ENCODE measurements around the gene SMYD3.
"Not testable (repeated sequence)": the region's sequence is repeated elsewhere in the genome, so short reads cannot be mapped to it uniquely, and the experiment has no call there.

Gene SMYD3

DNA sequence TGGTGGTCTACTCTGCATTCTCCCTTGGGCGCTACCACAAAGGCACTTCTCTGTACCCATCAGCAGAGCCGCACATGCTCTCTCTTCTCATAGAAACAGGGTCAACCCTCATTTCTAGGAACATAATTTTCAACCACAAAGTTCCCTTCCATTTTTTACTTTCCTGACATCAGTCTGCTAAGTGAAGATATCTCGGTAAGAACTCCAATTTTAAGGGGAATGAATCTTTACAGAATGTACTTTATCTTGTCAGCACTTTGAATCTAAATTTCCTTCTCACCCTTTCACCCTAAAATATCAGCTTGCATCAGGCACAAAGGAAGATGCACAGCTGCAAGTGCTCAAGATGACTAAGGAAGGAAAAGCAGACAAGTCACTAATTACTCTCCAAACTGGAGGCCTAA lies 545.9 kb downstream of the SMYD3 start:
- DNase-seq (ENCODE audit: low spot score) = no peak

DNA sequence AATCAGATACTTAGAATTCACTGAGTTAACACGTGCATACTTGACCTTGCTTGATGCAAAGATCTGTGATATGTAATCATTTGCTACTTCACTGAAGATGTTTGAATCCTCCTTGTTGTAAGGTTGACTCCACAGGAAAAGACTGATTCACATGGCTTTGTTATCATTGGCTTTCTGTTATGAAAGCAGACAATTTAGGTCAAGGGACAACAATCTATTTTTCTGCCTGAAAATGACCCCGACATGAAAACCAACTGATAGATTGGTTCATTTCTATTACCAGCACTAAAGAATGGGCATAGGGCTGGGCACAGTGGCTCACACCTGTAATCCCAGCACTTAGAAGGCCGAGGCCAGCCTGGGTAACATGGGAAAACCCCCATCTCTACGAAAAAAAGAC lies 546.9 kb downstream of the SMYD3 start:
- DNase-seq (ENCODE audit: low spot score) = no peak

DNA sequence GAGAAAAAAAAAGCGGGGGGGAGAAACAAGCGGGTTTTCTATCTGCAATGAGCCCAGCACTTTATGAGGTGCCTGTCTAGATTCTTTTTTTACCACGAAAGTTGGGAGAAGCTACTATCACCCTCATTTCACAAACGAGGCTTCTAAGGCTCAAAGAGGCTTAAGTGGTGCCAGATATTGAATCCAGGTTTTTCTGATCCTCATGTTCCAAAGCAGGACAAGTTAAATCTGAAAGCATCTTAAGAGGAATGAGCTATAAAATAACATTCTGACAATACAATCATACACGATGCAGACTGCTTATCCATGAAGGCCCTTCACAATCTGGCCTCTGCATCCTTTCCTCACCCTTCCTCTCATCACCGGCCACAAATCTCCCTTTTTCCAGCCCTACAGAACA lies 549.1 kb downstream of the SMYD3 start:
- DNase-seq (ENCODE audit: low spot score) = no peak

DNA sequence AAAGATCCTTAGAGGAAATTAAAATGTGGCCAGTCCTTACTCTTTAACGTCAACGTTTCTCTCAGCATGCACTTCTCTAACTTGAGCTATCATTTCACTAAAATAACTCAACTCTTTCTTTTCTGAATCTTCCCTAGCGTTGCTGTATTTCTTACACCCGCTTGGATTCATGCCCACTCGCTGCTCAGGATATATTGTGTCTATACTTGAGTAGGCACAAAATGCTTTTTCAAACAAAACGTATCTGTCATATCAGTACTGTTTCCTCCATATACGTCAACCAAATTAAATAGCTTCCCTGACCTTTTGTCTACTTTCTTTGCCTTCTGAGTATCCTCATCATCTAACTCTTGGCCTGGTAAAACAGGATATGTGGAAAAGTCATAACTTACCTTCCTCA lies 549.7 kb downstream of the SMYD3 start:
- DNase-seq (ENCODE audit: low spot score) = no peak

DNA sequence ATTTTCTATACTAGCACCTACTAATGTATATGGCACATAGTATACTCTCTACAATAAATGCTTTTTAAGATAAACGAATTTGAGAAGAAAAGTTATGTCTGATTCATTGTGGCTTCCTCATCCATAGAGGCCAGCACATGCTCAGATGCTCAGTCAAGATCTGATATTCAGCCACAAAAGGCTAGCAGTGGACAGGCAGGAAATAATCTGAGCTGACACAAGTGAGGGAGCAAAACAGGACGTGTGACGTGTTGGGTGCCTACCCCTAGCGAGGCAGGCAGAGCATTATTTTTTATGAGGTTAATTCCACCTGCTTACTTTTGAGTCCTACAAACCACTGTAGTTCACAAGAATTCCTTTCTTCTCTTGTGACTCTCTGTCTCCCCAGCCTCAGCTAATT lies 550.9 kb downstream of the SMYD3 start:
- no peak for DNase-seq (ENCODE audit: low spot score)

DNA sequence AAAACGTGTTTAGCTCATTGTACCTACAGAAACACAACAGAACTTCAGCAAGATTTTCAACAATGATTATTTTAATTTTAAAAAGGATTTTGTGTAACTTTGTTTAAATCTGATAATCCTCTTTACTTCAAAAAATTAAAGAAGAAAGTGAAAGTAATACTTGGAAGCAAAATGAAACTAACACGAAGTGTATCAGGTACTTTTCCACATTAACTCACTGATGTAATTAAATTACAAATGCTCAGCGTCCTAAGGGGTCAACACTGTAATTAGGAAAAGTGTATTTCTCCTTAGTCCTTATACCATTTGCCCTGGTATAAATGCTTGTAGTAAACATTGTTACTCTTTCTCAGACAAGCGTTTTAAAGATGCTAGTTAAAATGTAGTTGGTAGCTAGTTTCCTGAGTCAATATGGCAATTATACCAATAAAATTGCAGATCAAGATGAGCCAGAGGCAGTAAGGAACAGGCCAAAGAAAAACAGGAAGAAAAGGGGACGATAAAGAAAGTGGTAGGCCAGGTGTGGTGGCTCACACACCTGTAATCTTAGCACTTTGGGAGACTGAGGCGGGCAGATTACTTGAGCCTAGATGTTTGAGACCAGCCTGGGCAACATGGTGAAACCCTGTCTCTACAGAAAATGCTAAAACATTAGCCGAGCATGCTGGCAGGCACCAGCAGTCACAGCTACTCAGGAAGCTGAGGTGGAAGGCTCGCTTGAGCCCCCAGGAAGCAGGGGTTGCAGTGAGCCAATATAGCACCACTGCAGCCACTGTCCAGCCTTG lies 553.0 kb downstream of the SMYD3 start:
- no peak for DNase-seq (ENCODE audit: low spot score)

DNA sequence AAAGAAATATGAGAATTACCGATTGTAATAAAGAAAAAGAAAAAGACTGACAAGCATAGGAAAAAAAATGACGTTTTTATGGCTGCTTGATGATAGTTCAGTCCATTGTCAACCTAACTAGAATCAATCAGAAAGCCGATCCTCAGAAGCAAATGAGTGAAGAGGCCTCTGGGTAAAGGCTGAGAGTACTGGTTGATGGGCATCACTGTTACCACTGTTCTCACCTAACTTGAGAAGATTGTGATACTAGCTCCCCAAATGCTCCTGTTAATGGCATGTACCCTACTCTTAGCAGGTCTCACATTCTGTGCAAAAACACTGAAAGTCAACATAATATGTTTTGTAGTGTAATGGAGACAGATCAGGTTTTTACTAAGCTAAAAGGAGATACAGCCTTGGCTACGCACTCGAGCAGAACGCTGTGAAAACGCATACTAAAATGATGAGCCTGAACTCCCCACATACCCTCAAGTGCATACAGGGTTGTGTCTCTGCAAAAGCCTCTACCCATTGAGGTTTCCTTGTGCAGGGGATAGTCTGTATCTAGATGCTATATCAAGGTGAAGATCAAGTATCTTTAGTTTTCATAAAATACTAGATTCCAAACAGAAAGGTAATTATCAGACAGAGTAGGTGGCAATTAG lies 554.6 kb downstream of the SMYD3 start:
- no peak for DNase-seq (ENCODE audit: low spot score)

DNA sequence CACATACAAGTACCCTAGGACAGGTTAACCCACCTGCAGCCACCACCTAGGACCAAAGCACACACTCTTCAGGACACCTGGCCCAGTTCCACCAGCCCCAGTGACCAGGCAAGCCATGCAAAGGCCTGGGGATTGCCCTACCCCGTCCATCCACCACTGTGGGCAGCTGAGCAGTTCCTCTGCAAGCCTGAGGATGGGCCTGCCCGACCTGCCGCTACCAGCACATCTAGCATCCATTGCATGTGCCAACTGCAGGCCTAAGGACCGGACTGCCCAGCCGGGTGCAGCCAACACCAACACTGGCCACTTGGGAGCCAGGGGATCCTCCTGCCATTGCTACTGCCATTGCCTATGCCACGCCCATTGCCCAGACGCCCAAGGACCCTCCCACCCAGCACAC lies 558.3 kb downstream of the SMYD3 start:
- no peak for DNase-seq (ENCODE audit: low spot score)

DNA sequence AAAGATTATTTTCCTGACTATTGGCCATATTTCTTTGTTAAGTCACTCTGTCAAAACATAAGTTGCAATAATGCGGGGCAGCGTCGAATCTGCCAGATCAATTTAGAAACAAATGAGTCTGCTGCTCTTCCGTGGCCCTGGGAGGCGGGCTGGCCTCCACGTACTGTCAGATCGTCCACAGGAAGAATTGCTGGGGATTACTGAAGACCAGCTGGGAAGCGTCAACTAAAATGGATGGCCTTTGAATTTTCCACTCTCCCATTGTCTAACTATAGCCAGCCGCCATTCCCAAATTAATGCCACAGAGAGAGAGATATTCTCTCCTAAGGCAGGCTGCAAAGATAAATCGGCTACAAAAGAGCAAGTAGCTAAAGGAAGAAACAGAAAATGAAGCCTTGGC lies 560.2 kb downstream of the SMYD3 start:
- DNase-seq (ENCODE audit: low spot score) = peak; percentile 33

DNA sequence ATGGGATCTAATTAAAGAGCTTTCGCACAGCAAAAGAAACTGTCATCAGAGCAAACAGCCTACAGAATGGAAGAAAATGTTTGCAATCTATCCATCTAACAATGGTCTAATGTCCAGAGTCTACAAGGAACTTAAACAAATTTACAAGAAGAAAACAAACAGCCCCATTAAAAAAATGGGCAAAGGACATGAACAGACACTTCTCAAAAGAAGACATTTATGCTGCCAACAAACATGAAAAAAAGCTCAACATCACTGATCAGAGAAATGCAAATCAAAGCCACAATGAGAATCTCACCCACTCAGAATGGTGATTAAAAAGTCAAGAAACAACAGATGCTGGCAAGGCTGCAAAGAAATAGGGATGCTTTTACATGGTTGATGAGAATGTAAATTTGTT lies 561.9 kb downstream of the SMYD3 start:
- not testable (repeated sequence) for DNase-seq (ENCODE audit: low spot score)

DNA sequence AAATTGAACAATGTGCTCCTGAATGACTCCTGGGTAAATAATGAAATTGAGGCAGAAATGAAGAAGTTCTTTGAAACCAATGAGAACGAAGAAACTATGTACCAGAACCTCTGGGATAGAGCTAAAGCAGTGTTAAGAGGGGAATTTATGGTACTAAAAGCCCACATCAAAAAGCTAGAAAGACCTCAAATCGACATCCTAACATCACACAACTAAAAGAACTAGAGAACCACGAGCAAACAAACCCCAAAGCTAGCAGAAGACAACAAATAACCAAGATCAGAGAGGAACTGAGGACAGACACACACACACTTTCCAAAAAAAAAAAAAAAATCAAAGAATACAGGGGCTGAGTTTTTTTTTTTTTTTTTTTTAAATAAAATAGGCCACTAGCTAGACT lies 564.2 kb downstream of the SMYD3 start:
- no peak for DNase-seq (ENCODE audit: low spot score)

DNA sequence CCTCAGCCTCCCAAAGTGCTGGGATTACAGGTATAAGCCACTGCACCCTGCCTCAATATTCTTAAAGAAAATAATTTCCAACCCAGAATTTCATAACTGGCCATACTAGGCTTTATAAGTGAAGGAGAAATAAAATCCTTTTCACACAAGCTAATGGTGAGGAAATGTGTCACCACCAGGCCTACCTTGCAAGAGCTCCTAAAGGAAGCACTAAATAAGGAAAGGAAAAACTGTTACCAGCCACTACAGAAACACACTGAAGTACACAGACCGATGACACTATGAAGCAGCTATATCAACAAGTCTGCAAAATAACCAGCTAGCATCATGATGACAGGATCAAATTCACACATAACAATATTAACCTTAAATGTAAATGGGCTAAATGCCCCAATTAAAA lies 565.3 kb downstream of the SMYD3 start:
- DNase-seq (ENCODE audit: low spot score) = not testable (repeated sequence)

DNA sequence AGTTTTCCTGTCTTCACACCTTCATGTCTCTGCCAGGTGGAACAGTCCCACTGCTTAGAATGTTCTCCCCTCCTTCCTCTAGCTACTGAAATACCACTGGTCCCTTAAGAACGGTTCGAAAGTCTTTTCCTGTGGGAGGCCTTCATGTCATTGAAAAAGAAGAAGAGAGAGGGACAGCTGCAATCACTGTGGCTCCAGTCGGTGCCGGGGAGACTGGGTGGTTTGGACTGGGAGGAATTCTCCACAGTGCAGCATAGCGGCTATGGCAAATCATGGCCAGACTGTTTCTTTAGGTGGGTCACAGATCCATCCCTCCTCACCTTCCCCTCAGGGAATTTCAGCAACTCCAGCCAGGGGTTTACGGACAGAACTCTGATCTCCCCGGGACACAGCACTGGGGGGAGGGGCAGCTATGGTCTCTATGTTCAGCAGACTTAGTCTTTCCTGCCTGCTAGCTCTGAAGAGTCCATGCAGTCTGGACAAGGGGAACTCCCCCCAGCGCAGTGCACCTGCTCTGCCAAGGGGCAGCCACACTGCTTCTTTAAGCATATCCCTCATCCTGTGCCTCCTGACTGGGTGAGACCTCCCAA lies 567.2 kb downstream of the SMYD3 start:
- DNase-seq (ENCODE audit: low spot score) = no peak

DNA sequence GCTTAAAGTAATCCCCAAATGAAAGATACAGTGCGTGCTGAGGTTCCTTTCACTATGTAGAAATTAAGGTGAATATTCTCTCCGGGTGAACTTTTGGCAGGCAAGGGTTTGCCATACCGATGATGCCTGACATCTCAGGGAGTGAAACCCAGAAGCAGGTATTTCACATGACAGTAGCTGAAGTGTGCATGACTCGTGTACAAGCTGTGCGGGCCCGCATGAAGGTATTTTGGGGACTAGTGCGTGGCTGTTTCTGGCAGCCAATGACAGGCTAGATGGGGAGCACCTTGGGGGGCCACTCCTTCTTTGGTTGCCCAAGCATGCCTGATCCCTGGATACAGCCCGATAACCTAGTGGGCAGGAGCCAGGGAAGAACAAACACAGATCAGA lies 569.0 kb downstream of the SMYD3 start:
- DNase-seq (ENCODE audit: low spot score) = no peak

DNA sequence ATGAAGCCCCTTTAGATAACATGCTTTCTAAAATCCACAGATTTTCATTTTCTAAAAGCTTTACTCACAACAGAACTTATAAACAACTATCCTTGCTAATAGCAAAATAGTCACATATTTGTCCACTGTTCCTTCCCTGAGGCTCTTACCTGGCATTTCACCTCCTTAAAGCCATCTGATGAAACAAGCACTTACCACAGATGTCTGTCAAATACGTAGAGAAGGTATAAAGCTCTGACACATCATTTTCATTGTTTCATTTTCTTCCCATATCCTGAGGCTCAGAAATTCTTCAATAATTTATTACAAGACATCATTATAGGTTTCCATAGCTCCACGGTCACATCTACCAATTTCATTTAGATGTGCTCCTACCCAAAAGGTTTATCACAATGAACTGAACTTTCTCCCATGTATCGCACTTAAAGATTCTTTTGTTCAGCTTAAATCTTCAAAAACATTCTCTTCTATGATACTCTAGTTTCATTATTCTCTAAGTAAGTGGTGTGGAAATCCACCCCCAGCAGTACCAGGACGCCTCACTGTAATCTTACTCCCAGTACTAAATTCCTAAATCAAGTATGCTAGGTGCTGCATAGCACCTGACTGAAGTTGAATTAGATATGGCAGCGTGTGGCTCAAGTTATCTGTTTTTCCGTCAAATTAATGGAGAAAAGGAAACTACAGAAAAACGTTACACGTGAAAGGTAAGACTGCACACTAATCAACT lies 569.6 kb downstream of the SMYD3 start:
- no peak for DNase-seq (ENCODE audit: low spot score)

DNA sequence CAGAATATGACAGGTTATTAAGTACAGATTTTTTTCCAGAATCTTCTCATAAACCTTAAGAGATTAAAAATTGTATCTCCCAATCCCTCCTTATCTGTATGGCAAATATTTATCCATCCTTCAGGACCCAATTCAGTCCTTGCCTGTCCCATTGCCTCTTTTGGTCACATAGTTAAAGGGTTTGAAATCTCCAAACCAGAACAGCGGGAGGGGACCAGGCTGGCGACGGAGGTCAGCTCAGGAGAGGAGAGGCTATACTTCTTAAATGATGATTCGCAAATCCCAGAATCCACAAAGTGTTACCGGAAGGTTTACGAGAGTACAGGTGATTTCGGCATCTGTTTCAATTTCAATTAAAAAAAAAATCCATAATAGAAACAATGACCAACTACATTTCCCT lies 572.7 kb downstream of the SMYD3 start:
- DNase-seq (ENCODE audit: low spot score) = no peak

DNA sequence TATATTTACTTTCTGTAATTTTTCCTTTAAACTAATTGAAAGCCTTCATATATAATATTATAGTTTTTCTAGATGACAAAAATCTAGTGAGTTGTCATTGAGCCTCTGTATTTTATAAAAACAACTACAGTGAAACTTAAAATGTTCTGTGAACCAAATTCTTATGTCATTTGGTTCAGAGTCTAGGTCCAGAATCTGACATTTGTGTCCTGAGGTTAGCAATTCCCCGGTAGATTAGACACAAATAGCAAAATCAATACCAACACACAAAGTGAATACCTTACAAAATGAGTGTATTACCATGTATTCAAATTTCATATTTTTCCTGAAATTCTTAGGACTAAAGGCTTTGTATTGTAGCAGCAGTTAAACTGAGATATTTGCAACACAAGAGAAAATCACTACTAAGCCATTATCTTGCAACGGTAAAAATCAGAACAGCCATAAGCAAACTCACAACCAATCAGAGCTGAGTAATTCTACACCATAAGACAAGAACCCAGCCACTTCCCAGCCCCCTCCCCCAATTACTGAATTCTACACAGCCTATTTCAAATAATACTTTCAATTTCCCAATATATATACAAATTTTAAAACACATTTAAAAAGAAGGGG lies 573.5 kb downstream of the SMYD3 start:
- DNase-seq (ENCODE audit: low spot score) = no peak

DNA sequence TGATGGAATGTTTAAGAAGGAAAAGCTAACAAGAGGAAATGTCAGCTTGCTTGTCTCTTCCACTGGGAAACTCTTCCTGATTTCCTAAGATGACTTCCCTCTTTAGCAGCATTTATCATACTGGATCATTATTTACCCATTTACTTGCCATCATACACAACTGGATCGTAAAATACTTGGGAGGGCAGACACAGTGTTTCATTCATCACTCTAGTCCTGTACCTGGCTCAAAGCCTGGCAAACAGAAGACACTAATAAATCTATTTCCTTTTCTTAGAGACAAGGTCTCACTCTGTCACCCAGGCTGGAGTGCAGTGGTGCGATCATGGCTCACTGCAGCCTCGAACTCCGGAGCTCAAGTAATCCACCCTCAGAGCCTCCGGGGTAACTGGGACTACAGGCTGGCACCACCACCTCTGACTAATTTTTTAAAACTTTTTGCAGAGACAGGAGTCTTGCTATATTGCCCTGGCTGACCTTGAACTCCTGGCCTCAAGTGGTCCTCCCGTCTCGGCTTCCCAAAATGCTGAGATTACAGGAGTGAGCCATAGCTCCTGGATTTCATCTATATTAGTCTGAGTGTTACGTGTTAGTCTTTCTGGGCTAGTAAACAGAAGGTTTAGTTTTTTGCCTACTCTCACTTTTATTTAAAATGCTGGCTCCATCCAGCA lies 574.6 kb downstream of the SMYD3 start:
- DNase-seq (ENCODE audit: low spot score) = no peak

DNA sequence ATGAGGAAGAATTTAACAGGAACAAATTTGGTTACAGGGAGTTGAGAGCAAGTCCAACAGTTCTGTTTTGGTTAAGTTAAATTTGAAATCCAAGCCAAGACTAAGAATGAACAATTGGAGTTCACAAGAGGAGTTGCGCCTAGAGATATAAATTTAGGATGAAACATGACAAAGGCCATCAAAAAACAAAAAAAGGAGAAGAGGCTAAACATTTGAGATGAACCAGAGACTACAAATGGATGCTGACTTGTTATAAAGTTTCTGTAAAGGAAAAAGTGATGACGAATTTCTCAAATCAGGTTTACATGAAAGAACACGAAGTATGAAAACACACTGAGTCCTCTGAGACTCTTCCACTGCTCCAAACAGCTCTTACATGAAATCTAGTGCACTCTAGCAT lies 575.6 kb downstream of the SMYD3 start:
- DNase-seq (ENCODE audit: low spot score) = no peak

DNA sequence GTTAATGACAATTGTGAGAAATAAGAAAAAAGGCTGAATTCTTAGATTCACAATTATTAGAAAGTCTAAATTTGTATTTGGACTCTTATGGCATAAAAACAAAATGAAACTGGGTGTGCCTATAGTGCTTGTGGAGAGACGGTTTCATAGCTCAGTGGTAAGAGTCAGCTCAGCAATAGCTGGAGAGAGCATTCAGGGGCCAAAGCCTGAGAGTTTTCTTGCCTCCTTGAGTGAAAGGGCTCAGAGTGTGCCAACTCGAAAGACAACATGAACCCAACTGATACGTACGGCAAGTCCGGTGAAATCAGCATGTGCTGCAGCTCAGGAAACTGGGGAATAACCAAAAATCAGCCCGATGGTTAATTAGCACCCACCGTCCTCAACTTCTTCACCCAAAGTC lies 577.9 kb downstream of the SMYD3 start:
- DNase-seq (ENCODE audit: low spot score) = no peak

DNA sequence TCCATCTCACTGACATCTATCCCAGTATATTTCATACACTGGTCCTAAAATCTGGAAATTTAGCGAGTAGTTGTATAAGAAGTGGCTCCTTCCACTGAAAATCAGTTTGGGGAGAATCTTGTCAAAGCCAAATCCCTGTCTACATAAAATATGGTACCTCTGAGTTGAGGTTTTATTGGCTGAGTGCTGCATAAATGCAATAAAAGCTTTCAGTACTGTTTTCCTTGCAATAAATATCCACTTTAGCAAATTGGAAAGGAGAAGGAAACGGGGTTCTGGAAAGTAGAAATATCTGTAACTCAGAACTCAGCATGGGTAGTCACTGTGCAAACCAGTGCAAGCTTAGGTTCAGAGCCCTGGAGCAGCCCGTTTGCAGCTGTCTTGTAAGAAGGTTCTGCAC lies 580.2 kb downstream of the SMYD3 start:
- DNase-seq (ENCODE audit: low spot score) = no peak

Measured in SK-N-DZ (cell line).